GM12878 (cell line): ENCODE measurements around the gene BRSK2. TPM values are rescaled to one million over a fixed set of nuclear protein-coding genes. Genes with fewer than 3 reads are reported as not detected.

Experiments used
- ATAC-seq: fragments of 200-7000 bp; cut with Tn5 transposase; 3 replicates; pipeline ENCODE4 v1.9.1; 2020; ENCODE audit warnings: mild to moderate bottlenecking, moderate library complexity
- BruUV-seq: library from RNA; stranded (reverse); fragments of 400-500 nt; replicated peaks from 2 replicates; lab custom pipeline; 2021; lab: Mats Ljungman, UMichigan
- CTCF ChIA-PET: fragments of 300-600 bp; sonication (Branson Sonifier 250); formaldehyde crosslinking; extraction: SDS; loops from one replicate; lab custom pipeline; 2021; ENCODE audit warnings: inconsistent platforms; lab: Yijun Ruan, JAX
- POLR2A ChIA-PET: fragments of 350-600 bp; formaldehyde crosslinking; extraction: SDS; loops from one replicate; lab custom pipeline; 2021; ENCODE audit warnings: inconsistent platforms; lab: Charles Lee
- RAD21 ChIA-PET: fragments of 300-600 bp; sonication (Branson Sonifier 250); formaldehyde crosslinking; loops from one replicate; lab custom pipeline; 2023; ENCODE audit warnings: antibody characterized with exemption; ENCODE audit not compliant: unreplicated experiment; lab: Charles Lee
- SMC1A ChIA-PET: fragments of 300-600 bp; sonication (Branson Sonifier 250); formaldehyde crosslinking; loops from one replicate; lab custom pipeline; 2023; ENCODE audit not compliant: unreplicated experiment, uncharacterized antibody; lab: Charles Lee
- DNase-seq: peaks from one replicate; pipeline ENCODE4 v3.0.0-alpha.2; 2011; ENCODE audit warnings: low read depth, low spot score
- FAIRE-seq: peaks from 3 replicates; lab custom pipeline; 2011; peaks lifted over from hg19 to GRCh38; lab: Jason Lieb, UNC
- H2AFZ ChIP-seq: 2 replicates; pipeline ENCODE4 v1.6.0; 2011; ENCODE audit warnings: low read depth, low read length, control low read depth; ENCODE audit not compliant: control insufficient read depth
- H3K27ac ChIP-seq: 2 replicates; pipeline ENCODE4 v1.5.1; 2011; ENCODE audit warnings: control low read depth; ENCODE audit not compliant: control insufficient read depth, insufficient read depth
- H3K27me3 ChIP-seq, 2 experiments: replicated peaks in 1 of 2; 2 replicates each; pipeline versions ENCODE4 v1.6.0 to v1.6.1; 2011; ENCODE audit warnings: low read length in 1 of 2; ENCODE audit not compliant: control insufficient read depth in 2 of 2, insufficient read depth in 2 of 2
- H3K36me3 ChIP-seq, 2 experiments: 2 replicates each; pipeline ENCODE4 v1.5.1; 2011; ENCODE audit warnings: low read length in 1 of 2; ENCODE audit not compliant: control insufficient read depth in 2 of 2, insufficient read depth in 2 of 2
- H3K4me1 ChIP-seq: 2 replicates; pipeline ENCODE4 v1.6.1; 2011; ENCODE audit warnings: mild to moderate bottlenecking, low read length, moderate library complexity, mixed read lengths; ENCODE audit not compliant: control insufficient read depth, insufficient read depth
- H3K4me2 ChIP-seq: 2 replicates; pipeline ENCODE4 v1.6.0; 2011; ENCODE audit warnings: control low read depth; ENCODE audit not compliant: control insufficient read depth, insufficient read depth
- H3K4me3 ChIP-seq: fragments of 200-600 bp; sonication (generic); 2 replicates; pipeline ENCODE4 v1.5.1; 2016
- H3K79me2 ChIP-seq: 2 replicates; pipeline ENCODE4 v1.6.0; 2011; ENCODE audit warnings: low read length; ENCODE audit not compliant: control insufficient read depth, insufficient read depth
- H3K9ac ChIP-seq: 2 replicates; pipeline ENCODE4 v1.8.0; 2011; ENCODE audit warnings: low read length, control low read depth, mixed read lengths; ENCODE audit not compliant: control insufficient read depth, insufficient read depth
- H3K9me3 ChIP-seq: replicated peaks from 3 replicates; pipeline ENCODE4 v1.5.1; 2011; ENCODE audit warnings: mild to moderate bottlenecking, low read length; ENCODE audit not compliant: control insufficient read depth, insufficient read depth
- H4K20me1 ChIP-seq: 2 replicates; pipeline ENCODE4 v1.6.0; 2011; ENCODE audit not compliant: control insufficient read depth, insufficient read depth
- ATF7 ChIP-seq: fragments of 450-650 bp; IDR thresholded peaks from 2 replicates; pipeline ENCODE4 v1.6.1; 2016; ENCODE audit warnings: low read depth, mild to moderate bottlenecking
- DPF2 ChIP-seq: fragments of 450-650 bp; IDR thresholded peaks from 2 replicates; pipeline ENCODE4 v1.6.1; 2017; ENCODE audit warnings: mild to moderate bottlenecking
- HSF1 ChIP-seq: fragments of 150-350 bp; IDR thresholded peaks from 2 replicates; pipeline ENCODE4 v1.6.1; 2014; ENCODE audit warnings: mild to moderate bottlenecking, low read depth, low read length
- KAT2A ChIP-seq: conservative IDR thresholded peaks from 2 replicates; pipeline ENCODE4 v1.6.1; 2011; ENCODE audit warnings: low read depth, low read length; ENCODE audit not compliant: control insufficient read depth
- NRF1 ChIP-seq: conservative IDR thresholded peaks from 2 replicates; pipeline ENCODE4 v1.6.1; 2011; ENCODE audit warnings: mild to moderate bottlenecking, low read depth, low read length, improper control_type of control experiment
- PBX3 ChIP-seq: IDR thresholded peaks from 2 replicates; pipeline ENCODE4 v1.6.1; 2011; ENCODE audit warnings: mild to moderate bottlenecking, low read depth, low read length, moderate library complexity; ENCODE audit not compliant: insufficient replicate concordance
- SMAD5 ChIP-seq: IDR thresholded peaks from 2 replicates; pipeline ENCODE4 v1.6.1; 2016; ENCODE audit warnings: antibody characterized with exemption, low read depth
- SMC3 ChIP-seq: IDR thresholded peaks from 2 replicates; pipeline ENCODE4 v1.6.1; 2011; ENCODE audit warnings: low read length, improper control_type of control experiment, borderline replicate concordance
- STAT1 ChIP-seq: fragments of 450-650 bp; conservative IDR thresholded peaks from 2 replicates; pipeline ENCODE4 v1.6.1; 2014; ENCODE audit warnings: antibody characterized with exemption, mild to moderate bottlenecking
- SUZ12 ChIP-seq: fragments of 200-600 bp; sonication (generic); IDR thresholded peaks from one replicate; pipeline ENCODE4 v1.6.1; 2018; ENCODE audit warnings: antibody characterized with exemption, mild to moderate bottlenecking; ENCODE audit not compliant: unreplicated experiment
- ZBED1 ChIP-seq: IDR thresholded peaks from 2 replicates; pipeline ENCODE4 v1.6.1; 2016; ENCODE audit warnings: borderline replicate concordance
- WGBS: methylation state at CpG from one replicate; pipeline ENCODE4 v1.1.6; 2016; ENCODE audit warnings: low lambda C conversion rate; ENCODE audit not compliant: insufficient replicate concordance, insufficient coverage; ENCODE audit errors: missing lambda C conversion rate; 5-methylcytosine and 5-hydroxymethylcytosine counted together
- in situ Hi-C: fragments of 300-500 bp; cut with MboI; formaldehyde crosslinking; loops from 9 replicates; pipeline ENCODE4 v1.14.3; 2018; ENCODE audit warnings: mixed read lengths
- intact Hi-C: fragments of 100-400 bp; cut with micrococcal nuclease; formaldehyde crosslinking; loops from one replicate; pipeline ENCODE4 v1.14.2; 2022; ENCODE audit not compliant: unreplicated experiment
- polyA plus RNA-seq, 11 experiments: library from polyadenylated mRNA; depleted of rRNA in 4 of 11; unstranded in 6 of 11; stranded (reverse) in 5 of 11; fragments of >200 nt; fragmentation: Nextera tagmentation in 4 of 11; fragmentation: Illumina TruSeq in 1 of 11; extraction: Ambion mirVana in 4 of 11; extraction: Trizol in 1 of 11; gene quantifications; 1 replicate in 1 of 11; 2 replicates in 10 of 11; pipeline versions ENCODE4 v1.2.1 to v1.2.3, GENCODE V29; 2011 to 2016; ENCODE audit warnings: inconsistent platforms in 2 of 11, missing spikeins in 2 of 11, low read depth in 1 of 11
- total RNA-seq, 4 experiments: library from RNA; depleted of rRNA in 3 of 4; stranded (reverse); fragments of >200 nt in 3 of 4; fragmentation: Illumina TruSeq in 1 of 4; extraction: Trizol in 1 of 4; gene quantifications; 2 replicates each; pipeline versions ENCODE4 v1.2.1 to v1.2.3, GENCODE V29; 2013 to 2021
- TF ChIP-seq, protein P1 (sequence below): fragments of 450-650 bp; conservative IDR thresholded peaks from 2 replicates; pipeline ENCODE4 v1.6.1; 2017; ENCODE audit warnings: mild to moderate bottlenecking, moderate library complexity

BRSK2 gene
- total and polyA plus RNA-seq, 10 of the 15 experiments (the other 5 are each of a cell fraction or from before 2014, with no cell fraction given), result 0.13 TPM; not detected in 9

GRCh38 chr11:1507381-1508140 lies 117.8 kb downstream of the BRSK2 start:
- intact Hi-C loops, result no loop called here
- ChIA-PET POLR2A (no interaction called here), RAD21 (no interaction called here), SMC1A (no interaction called here), CTCF (interaction anchor here (1.0 kb wide), 1 partner anchor 53 kb away, joined by 4 read pairs; no protein-coding TSS in a partner anchor)
- no peak overlapping the region for H2AFZ ChIP-seq
- no peak overlapping the region for H3K27ac ChIP-seq
- DNase-seq (no peak), ATAC-seq (no peak), FAIRE-seq (no peak)
- no peak overlapping the region for H3K4me2 ChIP-seq
- H3K9me3 ChIP-seq, result no peaks in the 10 kb centered on the region; the same call in 2 of the 3 replicates
- TF ChIP-seq, protein P1, sequence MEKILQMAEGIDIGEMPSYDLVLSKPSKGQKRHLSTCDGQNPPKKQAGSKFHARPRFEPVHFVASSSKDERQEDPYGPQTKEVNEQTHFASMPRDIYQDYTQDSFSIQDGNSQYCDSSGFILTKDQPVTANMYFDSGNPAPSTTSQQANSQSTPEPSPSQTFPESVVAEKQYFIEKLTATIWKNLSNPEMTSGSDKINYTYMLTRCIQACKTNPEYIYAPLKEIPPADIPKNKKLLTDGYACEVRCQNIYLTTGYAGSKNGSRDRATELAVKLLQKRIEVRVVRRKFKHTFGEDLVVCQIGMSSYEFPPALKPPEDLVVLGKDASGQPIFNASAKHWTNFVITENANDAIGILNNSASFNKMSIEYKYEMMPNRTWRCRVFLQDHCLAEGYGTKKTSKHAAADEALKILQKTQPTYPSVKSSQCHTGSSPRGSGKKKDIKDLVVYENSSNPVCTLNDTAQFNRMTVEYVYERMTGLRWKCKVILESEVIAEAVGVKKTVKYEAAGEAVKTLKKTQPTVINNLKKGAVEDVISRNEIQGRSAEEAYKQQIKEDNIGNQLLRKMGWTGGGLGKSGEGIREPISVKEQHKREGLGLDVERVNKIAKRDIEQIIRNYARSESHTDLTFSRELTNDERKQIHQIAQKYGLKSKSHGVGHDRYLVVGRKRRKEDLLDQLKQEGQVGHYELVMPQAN, result no peak
- H3K79me2 ChIP-seq, result no peaks in the 10 kb centered on the region; the same call in 1 of the 2 replicates
- H3K4me1 ChIP-seq, result no peaks in the 10 kb centered on the region
- H3K36me3 ChIP-seq, result no peaks in the 10 kb centered on the region
- WGBS, result 69% methylated on average over 16 of the region's 21 CpGs
- BruUV-seq, result no TSS peak
- no peaks in the 10 kb centered on the region for H3K27me3 ChIP-seq
- H4K20me1 ChIP-seq, result 0 out of 2 replicates have a peak, but pooled peaks cover 3% of the 10 kb centered on the region
- in situ Hi-C loops, result no loop called here
- H3K9ac ChIP-seq, result no peak overlapping the region
- no peak overlapping the region for H3K4me3 ChIP-seq

DNA sequence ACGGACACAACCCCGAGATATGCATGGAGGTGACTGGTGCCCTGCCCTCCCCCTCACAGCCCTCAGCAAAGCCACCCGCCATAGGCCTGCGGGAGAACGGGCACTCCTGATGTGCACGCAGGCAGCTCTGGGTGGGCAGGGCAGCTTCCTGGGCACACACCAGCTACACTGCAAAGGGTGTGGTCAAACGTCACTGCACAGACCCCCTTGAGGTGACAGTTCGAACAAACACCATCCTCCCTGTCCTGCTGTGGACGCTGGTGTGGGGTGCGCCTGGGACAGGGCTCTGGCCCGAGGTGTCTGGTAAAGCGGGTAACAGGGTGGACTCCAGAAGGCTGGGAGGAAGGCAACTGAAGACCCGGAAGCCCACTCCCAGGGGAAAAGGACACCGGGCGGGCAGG lies 118.8 kb downstream of the BRSK2 start:
- ChIA-PET CTCF (interaction anchor here (1.0 kb wide), 1 partner anchor 54 kb away, joined by 4 read pairs; no protein-coding TSS in a partner anchor), SMC1A (no interaction called here), RAD21 (no interaction called here), POLR2A (no interaction called here)
- FAIRE-seq (no peak), DNase-seq (no peak), ATAC-seq (no peak)
- no TSS peak for BruUV-seq
- Histone ChIP-seq H3K27me3 (no peaks in the 10 kb centered on the region), H3K9ac (no peak overlapping the region), H2AFZ (no peak overlapping the region), H3K79me2 (no peaks in the 10 kb centered on the region; the same call in 1 of the 2 replicates), H3K4me2 (no peak overlapping the region), H3K4me3 (no peak overlapping the region), H3K9me3 (no peaks in the 10 kb centered on the region), H3K4me1 (no peaks in the 10 kb centered on the region), H3K27ac (no peak overlapping the region), H3K36me3 (no peaks in the 10 kb centered on the region), H4K20me1 (0 out of 2 replicates have a peak, but pooled peaks cover 3% of the 10 kb centered on the region)
- in situ Hi-C loops, result no loop called here
- intact Hi-C loops, result no loop called here
- WGBS, result 65% methylated on average over 14 of the region's 15 CpGs
- no peak for TF ChIP-seq DPF2
- TF ChIP-seq KAT2A, result no peak
- TF ChIP-seq PBX3, result no peak
- no peak for TF ChIP-seq ATF7
- no peak for TF ChIP-seq STAT1
- no peak for TF ChIP-seq ZBED1
- TF ChIP-seq HSF1, result no peak
- no peak for TF ChIP-seq SMC3
- no peak for TF ChIP-seq SUZ12
- TF ChIP-seq NRF1, result no peak
- no peak for TF ChIP-seq SMAD5
